Effector memory CD8-positive, alpha-beta T cell (primary cell): Measurements from ENCODE around the gene BRPF3.
A peak's percentile ranks its signal among the peaks of the same experiment; 100 is the strongest.

Source experiments
- ATAC-seq: fragments of 150-1000 bp; cut with Tn5 transposase; replicated peaks from 2 replicates; pipeline ENCODE4 v1.10.0; 2021; ENCODE audit warnings: mild to moderate bottlenecking, moderate library complexity
- DNase-seq, 3 experiments: peaks; one replicate each; pipeline ENCODE4 v3.0.0; 2021
- H3K27ac Mint-ChIP-seq, 2 donors: one replicate each; pipeline ENCODE4 v1.8.0; 2022; ENCODE audit warnings: mild to moderate bottlenecking in 2 of 2, mixed read lengths in 2 of 2, moderate library complexity in 2 of 2
- H3K27me3 Mint-ChIP-seq, 2 donors: one replicate each; pipeline ENCODE4 v1.8.0; 2022; ENCODE audit warnings: mixed read lengths in 2 of 2
- H3K36me3 Mint-ChIP-seq: one replicate; pipeline ENCODE4 v1.8.0; 2022; ENCODE audit warnings: mild to moderate bottlenecking, moderate library complexity, mixed read lengths; ENCODE audit not compliant: insufficient read depth
- H3K4me1 Mint-ChIP-seq, 2 donors: one replicate each; pipeline ENCODE4 v1.8.0; 2022; ENCODE audit warnings: low read depth in 2 of 2, mixed read lengths in 2 of 2
- H3K4me3 Mint-ChIP-seq, 2 donors: one replicate each; pipeline ENCODE4 v1.8.0; 2022; ENCODE audit warnings: mild to moderate bottlenecking in 2 of 2, mixed read lengths in 2 of 2, moderate library complexity in 2 of 2
- H3K9me3 Mint-ChIP-seq, 2 donors: one replicate each; pipeline ENCODE4 v1.8.0; 2022; ENCODE audit warnings: mixed read lengths in 2 of 2

The BRPF3 gene

GRCh38 chr6:36184311-36184710 lies 12.2 kb upstream of the BRPF3 start:
- Mint-ChIP-seq H3K4me3 (no peak overlapping the region), H3K4me1 (peaks cover 0 to 6% of the 10 kb centered on the region in 2 donors), H3K9me3 (no peaks in the 10 kb centered on the region), H3K36me3 (no peaks in the 10 kb centered on the region), H3K27ac (no peak overlapping the region), H3K27me3 (no peaks in the 10 kb centered on the region)
- no peak for DNase-seq
- ATAC-seq = no peak

GRCh38 chr6:36186199-36186598 lies 10.3 kb upstream of the BRPF3 start:
- Mint-ChIP-seq H3K9me3 (no peaks in the 10 kb centered on the region), H3K36me3 (no peaks in the 10 kb centered on the region), H3K27me3 (no peaks in the 10 kb centered on the region), H3K4me3 (no peak overlapping the region), H3K4me1 (peaks cover 0 to 6% of the 10 kb centered on the region in 2 donors), H3K27ac (no peak overlapping the region)
- ATAC-seq (no peak), DNase-seq (no peak)

GRCh38 chr6:36187446-36187845 lies 9.1 kb upstream of the BRPF3 start:
- H3K27me3 Mint-ChIP-seq = no peaks in the 10 kb centered on the region
- ATAC-seq = no peak
- no peak overlapping the region for H3K27ac Mint-ChIP-seq
- peaks cover 0 to 6% of the 10 kb centered on the region in 2 donors for H3K4me1 Mint-ChIP-seq
- DNase-seq = no peak
- no peak overlapping the region for H3K4me3 Mint-ChIP-seq
- H3K36me3 Mint-ChIP-seq = no peaks in the 10 kb centered on the region
- no peaks in the 10 kb centered on the region for H3K9me3 Mint-ChIP-seq

GRCh38 chr6:36195471-36196112 lies 952 bp upstream of the BRPF3 start:
- ATAC-seq (peak; percentile 35), DNase-seq (no peak)
- Mint-ChIP-seq H3K4me3 (peak overlapping the region; percentile 79 to 81), H3K36me3 (peaks cover 6% of the 10 kb centered on the region), H3K27me3 (no peaks in the 10 kb centered on the region), H3K27ac (peak overlapping the region; percentile 88 to 90), H3K9me3 (no peaks in the 10 kb centered on the region), H3K4me1 (peaks cover 15 to 16% of the 10 kb centered on the region in 2 donors)

GRCh38 chr6:36196880-36197548 lies 470 bp downstream of the BRPF3 start:
- H3K9me3 Mint-ChIP-seq = no peaks in the 10 kb centered on the region
- peak; percentile 99 to 100 (median 99) for DNase-seq
- H3K4me3 Mint-ChIP-seq = peak overlapping the region; percentile 86 to 89
- peaks cover 23 to 25% of the 10 kb centered on the region in 2 donors for H3K4me1 Mint-ChIP-seq
- peak overlapping the region; percentile 74 to 90 for H3K27ac Mint-ChIP-seq
- ATAC-seq = peak; percentile 82
- H3K27me3 Mint-ChIP-seq = no peaks in the 10 kb centered on the region
- H3K36me3 Mint-ChIP-seq = peaks cover 15% of the 10 kb centered on the region

GRCh38 chr6:36197739-36198221 lies 1.2 kb downstream of the BRPF3 start:
- DNase-seq (peak in 1 of 3 experiments; percentile 8), ATAC-seq (no peak)
- H3K27me3 Mint-ChIP-seq = no peaks in the 10 kb centered on the region
- H3K36me3 Mint-ChIP-seq = peaks cover 15% of the 10 kb centered on the region
- H3K27ac Mint-ChIP-seq = peak overlapping the region; percentile 74 to 90
- peaks cover 30 to 33% of the 10 kb centered on the region in 2 donors for H3K4me1 Mint-ChIP-seq
- peak overlapping the region; percentile 86 to 89 for H3K4me3 Mint-ChIP-seq
- H3K9me3 Mint-ChIP-seq = no peaks in the 10 kb centered on the region

GRCh38 chr6:36198986-36199385 lies 2.4 kb downstream of the BRPF3 start:
- peaks cover 16% of the 10 kb centered on the region for H3K36me3 Mint-ChIP-seq
- DNase-seq (no peak), ATAC-seq (no peak)
- H3K27ac Mint-ChIP-seq = no peak overlapping the region
- peaks cover 41 to 45% of the 10 kb centered on the region in 2 donors for H3K4me1 Mint-ChIP-seq
- H3K27me3 Mint-ChIP-seq = no peaks in the 10 kb centered on the region
- H3K4me3 Mint-ChIP-seq = no peak overlapping the region
- no peaks in the 10 kb centered on the region for H3K9me3 Mint-ChIP-seq

DNA sequence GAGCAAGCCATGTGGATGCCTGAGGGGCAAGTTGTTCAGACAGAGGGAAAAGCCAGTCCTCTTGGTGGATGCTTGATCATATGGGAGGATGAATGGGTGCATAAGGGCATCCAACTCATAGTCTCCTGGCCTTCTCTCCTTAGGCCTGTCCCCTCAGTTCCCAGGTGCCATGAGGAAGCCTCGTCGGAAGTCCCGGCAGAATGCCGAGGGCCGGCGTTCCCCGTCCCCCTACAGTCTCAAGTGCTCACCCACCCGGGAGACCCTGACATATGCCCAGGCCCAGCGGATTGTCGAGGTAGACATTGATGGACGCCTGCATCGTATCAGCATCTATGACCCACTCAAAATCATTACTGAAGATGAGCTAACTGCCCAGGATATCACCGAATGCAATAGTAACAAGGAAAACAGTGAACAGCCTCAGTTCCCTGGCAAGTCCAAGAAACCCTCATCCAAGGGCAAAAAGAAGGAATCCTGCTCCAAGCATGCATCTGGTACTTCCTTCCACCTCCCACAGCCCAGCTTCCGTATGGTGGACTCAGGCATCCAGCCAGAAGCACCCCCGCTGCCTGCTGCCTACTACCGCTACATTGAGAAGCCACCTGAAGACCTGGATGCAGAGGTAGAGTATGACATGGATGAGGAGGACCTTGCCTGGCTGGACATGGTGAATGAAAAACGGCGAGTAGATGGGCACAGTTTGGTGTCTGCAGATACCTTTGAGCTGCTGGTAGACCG lies 3.8 kb downstream of the BRPF3 start:
- ATAC-seq = no peak
- H3K27me3 Mint-ChIP-seq = no peaks in the 10 kb centered on the region
- H3K4me3 Mint-ChIP-seq = no peak overlapping the region
- no peak for DNase-seq
- peaks cover 21% of the 10 kb centered on the region for H3K36me3 Mint-ChIP-seq
- H3K27ac Mint-ChIP-seq = no peak overlapping the region
- peaks cover 52 to 55% of the 10 kb centered on the region in 2 donors for H3K4me1 Mint-ChIP-seq
- no peaks in the 10 kb centered on the region for H3K9me3 Mint-ChIP-seq

GRCh38 chr6:36200998-36201596 lies 4.6 kb downstream of the BRPF3 start:
- Mint-ChIP-seq H3K27ac (no peak overlapping the region), H3K9me3 (no peaks in the 10 kb centered on the region), H3K27me3 (no peaks in the 10 kb centered on the region), H3K36me3 (peaks cover 22% of the 10 kb centered on the region), H3K4me1 (peaks cover 58 to 62% of the 10 kb centered on the region in 2 donors), H3K4me3 (peak overlapping the region; percentile 52 to 64)
- no peak for DNase-seq
- ATAC-seq = no peak

GRCh38 chr6:36201612-36202011 lies 5.1 kb downstream of the BRPF3 start:
- DNase-seq = peak in 1 of 3 experiments; percentile 6
- Mint-ChIP-seq H3K27ac (no peak overlapping the region), H3K27me3 (no peaks in the 10 kb centered on the region), H3K4me1 (peaks cover 58 to 67% of the 10 kb centered on the region in 2 donors), H3K9me3 (no peaks in the 10 kb centered on the region), H3K4me3 (peak overlapping the region; percentile 52 to 64), H3K36me3 (peaks cover 24% of the 10 kb centered on the region)
- ATAC-seq = no peak

- H3K9me3 Mint-ChIP-seq = no peaks in the 10 kb centered on the region
Measured at GRCh38 chr6:36202101-36202500, 5.6 kb downstream of the BRPF3 start.

GRCh38 chr6:36204068-36204753 lies 7.7 kb downstream of the BRPF3 start:
- ATAC-seq (peak; percentile 99), DNase-seq (peak; percentile 61 to 67 (median 63))
- H3K27ac Mint-ChIP-seq = peak overlapping the region; percentile 70 to 78
- peaks cover 49 to 59% of the 10 kb centered on the region in 2 donors for H3K4me1 Mint-ChIP-seq
- H3K36me3 Mint-ChIP-seq = peaks cover 39% of the 10 kb centered on the region
- H3K4me3 Mint-ChIP-seq = peak overlapping the region; percentile 71 to 72
- no peaks in the 10 kb centered on the region for H3K27me3 Mint-ChIP-seq
- H3K9me3 Mint-ChIP-seq = no peaks in the 10 kb centered on the region

More at GRCh38 chr6:36202101-36202500, 5.6 kb downstream of the BRPF3 start:
- H3K36me3 Mint-ChIP-seq = peaks cover 28% of the 10 kb centered on the region
- ATAC-seq (no peak), DNase-seq (no peak)
- H3K27ac Mint-ChIP-seq = no peak overlapping the region
- peak overlapping the region; percentile 52 to 64 for H3K4me3 Mint-ChIP-seq
- H3K27me3 Mint-ChIP-seq = no peaks in the 10 kb centered on the region
- peaks cover 61 to 71% of the 10 kb centered on the region in 2 donors for H3K4me1 Mint-ChIP-seq

DNA sequence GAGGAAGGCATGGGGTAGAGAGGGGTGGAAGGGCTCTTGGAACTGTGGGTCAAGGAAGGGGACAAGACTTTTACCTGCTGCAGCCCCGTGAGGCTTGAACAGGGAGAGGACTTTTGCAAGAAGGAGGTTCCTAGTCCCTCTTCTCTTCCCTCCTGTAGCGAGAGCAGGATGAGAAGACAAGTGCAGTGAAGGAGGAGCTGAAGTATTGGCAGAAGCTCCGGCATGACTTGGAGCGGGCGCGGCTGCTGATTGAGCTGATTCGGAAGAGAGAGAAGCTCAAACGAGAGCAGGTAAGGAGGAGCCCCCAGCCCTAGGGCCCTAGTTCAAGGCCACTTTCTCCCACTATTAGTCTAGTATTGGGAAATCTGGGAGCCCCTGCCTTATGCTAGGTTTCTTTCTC lies 10.6 kb downstream of the BRPF3 start:
- no peak for DNase-seq
- Mint-ChIP-seq H3K4me3 (no peak overlapping the region), H3K9me3 (no peaks in the 10 kb centered on the region), H3K36me3 (peaks cover 55% of the 10 kb centered on the region), H3K27ac (no peak overlapping the region), H3K27me3 (no peaks in the 10 kb centered on the region), H3K4me1 (peaks cover 37 to 48% of the 10 kb centered on the region in 2 donors)
- no peak for ATAC-seq
